ENCODE results near the gene VSX1.

VSX1 gene

DNA sequence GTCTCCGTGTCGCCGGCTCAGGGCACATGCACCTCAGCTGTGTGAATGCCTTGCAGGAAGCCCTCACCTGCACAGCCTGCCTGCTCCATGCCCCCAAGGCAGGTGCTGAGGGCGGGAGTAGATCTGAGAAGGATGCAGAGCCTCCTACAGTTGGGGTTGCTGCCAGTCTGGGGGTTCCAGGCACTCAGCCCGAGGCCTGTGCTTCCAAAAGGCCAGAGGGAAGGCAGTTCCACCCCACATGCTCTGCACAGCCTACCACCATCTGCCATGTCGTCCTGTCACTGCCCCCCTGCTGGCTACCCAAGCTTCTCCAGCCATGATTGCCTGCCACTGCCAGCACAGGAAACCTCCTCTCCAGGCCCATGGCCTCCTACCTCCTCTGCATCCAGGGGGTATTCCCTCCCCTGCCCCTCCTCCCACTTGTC is 43.3 kb downstream of the VSX1 start:
- DNase-seq, result no peak

DNA sequence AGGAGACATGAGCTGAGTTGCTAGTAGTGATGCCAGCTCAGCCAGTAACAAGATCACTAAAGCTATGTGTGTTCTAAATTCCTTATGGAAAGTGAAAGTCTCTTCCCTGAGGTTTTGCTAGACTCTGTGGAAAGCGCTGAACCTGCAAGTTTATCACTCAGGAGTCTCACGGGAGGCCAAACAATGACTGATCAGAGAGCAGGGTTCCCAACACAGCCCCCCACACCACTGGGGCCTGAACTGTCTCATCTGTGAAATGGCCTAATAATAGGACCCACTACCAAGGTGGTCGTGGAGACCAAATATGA is 43.9 kb downstream of the VSX1 start:
- DNase-seq, result no peak

DNA sequence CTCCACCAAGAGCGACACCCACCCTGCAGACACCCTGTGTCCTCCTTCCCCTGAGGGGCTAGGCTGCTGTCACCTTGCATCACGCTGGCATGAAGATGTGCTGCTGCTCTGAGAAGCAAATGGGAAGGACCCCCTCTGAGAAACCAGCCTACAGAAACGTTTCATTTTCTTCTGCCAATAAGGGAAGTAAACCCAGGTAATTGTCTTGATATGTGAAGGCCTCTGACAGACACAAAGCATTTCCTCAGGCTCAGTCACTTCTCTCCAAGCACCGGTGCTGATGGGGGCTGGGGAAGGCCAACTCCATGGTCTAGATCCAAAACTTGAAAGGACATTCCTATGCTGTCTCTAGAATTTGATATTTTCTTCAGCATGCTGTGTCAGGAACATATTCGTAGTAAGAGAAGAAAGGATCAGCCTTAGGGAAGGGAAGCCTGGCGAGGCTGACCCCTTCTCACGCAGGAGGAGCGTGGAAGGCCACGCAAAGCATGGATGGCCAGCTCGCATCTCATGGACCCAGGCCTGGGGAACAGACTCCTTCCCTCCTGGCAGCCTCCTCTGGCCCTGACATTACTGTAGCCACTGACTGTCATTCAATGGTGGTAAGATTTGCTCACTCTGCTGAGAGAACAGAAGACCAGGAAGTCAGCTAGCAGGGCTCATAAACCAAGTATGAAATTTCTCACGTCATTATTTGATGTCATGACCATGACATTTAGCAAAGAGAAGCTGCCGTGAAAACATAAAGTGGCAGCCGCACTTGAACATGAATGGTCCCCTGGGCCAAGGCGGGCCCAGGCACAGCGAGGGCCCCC is 44.4 kb downstream of the VSX1 start:
- DNase-seq, result no peak

- DNase-seq, result no peak
These were observed 45.5 kb downstream of the VSX1 start for GRCh38 chr20:25036331-25036936.

GRCh38 chr20:25035921-25036320 is 46.0 kb downstream of the VSX1 start:
- DNase-seq, result no peak

GRCh38 chr20:25033924-25034300 is 48.0 kb downstream of the VSX1 start:
- DNase-seq, result no peak

DNA sequence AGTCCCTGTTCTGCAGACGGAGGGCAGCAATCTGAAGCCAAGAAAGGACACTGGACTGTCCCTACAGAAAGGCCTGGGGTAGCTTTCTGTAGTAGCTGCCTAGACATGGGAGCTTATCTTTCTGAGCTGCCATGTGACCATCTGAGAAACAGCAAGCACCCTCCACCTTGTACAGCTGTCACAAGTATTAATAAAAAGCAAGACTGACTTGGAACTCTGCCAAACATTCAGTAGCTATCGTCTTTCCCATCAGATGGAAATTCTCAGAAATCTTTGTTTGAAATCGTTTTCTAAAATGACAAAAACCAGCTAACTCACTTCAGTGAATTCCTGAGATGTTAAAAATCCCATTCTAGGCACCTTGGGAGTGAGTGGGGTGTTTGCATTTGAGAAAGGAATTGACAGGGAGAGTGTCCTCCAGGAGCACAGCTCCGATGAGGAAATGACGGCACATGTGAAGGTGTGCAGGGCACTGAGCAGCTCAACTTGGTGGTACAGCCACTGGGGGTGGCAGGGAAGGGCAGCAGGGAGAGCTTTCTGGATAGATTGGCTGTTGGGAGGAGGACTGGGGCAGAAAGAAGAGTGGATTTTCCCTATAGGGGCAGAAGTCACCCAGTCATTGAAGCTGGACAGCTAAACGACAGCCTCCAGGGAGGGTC is 48.5 kb downstream of the VSX1 start:
- no peak for DNase-seq

- no peak for DNase-seq
These were observed 49.3 kb downstream of the VSX1 start for GRCh38 chr20:25032478-25033264.

- no peak for DNase-seq
These were observed 49.9 kb downstream of the VSX1 start for GRCh38 chr20:25032065-25032477.

DNA sequence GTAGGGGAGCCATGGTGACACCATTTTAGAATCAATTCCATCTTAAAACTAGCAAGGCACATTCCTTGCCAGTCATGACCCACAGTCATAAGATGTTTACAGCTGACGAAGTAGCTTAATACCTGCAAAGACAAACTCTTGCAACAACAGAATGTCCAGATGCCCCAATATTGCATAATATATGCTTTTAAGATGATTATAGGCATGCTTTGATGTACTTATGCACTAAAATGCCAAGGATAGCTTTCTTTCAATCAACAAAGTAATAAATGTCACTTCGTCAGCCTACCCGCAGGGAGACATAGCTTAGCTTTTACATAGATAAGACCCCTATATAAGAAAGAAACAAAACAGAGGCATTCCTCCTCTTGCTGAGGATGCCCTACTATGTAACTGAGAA is 50.7 kb downstream of the VSX1 start:
- DNase-seq, result no peak

DNA sequence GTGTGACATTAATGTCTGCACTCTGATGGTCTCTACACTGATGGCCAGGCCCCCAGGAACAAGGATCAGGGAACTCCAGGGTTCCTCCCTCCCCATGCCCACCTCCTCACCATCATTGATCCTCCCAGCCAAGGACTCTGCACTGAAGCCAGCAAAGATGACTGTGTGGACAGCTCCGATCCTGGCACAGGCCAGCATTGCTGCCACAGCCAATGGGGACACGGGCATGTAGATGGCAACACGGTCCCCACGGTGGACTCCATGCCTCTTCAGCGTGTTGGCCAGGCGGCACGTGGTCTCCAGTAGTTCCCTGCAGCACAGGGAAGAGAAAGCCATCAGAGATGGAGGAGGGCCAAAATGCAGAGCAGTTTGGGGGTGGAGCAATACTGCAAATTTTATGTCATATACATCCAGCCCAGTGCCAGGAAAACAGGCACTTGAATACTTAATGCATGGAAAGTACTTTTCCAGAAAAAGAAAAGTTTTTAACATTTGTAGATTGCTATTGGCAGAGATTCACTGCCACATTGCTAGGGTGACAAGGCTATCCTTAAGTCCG is 51.2 kb downstream of the VSX1 start:
- DNase-seq, result no peak

DNA sequence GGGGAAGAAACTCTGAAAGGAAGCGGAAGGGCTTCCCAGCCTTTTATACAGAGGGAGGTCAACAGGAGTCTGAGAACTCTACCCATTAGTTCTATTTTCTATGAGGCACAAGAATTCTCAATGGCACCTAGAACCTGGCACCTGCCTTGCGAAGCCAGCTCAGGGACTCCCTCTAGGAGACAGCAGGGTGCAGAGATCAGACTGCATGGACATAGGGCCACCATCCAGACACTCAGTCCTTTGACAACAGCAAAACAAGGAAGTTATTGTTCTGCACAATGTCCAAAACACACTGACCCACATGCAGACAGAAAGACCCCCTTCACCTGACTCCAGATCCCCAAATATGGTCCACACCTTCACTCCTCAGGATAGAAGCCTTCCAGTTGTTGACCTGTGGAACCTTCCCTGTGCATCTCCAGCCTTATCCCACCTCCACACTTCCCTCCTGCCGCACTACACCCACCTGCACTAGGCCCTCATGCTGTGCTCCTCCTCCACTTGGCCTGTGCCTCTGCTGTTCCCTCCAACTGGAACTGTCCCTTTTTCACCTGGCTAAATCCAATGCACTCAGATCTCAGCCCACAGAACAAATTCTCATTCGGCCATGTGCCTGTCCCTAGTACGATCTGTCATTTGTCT is 51.8 kb downstream of the VSX1 start:
- no peak for DNase-seq

DNA sequence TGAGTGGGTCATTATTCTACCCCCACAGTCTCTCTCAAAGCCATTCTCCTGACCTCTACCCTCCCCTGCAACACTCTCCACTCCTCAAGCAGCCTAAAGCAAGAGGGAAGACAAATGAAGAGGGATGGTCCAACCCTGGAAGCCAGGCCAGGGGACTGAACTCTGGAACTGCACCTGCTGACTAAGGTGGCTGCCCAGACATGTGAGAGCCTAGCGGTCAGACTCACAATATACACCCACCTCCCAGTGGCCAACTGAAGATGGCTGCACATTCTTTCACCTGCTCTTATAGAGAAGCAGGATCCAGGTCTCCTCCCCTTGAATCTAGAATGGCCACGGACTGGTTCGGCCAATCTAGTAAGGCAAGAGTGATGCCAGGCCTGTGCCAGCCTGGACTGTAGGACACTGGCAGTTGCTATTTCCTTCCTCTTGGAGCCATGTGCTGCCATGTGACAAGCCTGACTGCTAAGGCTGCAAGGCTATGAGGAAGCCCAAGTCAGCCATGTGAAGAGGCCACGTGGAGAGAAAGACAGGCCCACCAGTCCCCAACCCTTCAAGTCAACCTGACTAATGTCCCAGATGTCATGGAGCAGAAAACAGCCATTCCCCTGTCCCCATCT is 55.8 kb downstream of the VSX1 start:
- no peak for DNase-seq
